HG03457 (cell line): ENCODE measurements around the gene GALNT9.

Source experiments
- ATAC-seq: cut with Tn5 transposase; IDR thresholded peaks from one replicate; pipeline ENCODE4 v1.9.1; 2021; ENCODE audit warnings: moderate number of reproducible peaks; ENCODE audit not compliant: unreplicated experiment

GALNT9 gene

GRCh38 chr12:132344601-132345000, 15.2 kb upstream of the GALNT9 start:
- no peak for ATAC-seq

- ATAC-seq: no peak
Measured at GRCh38 chr12:132344181-132344580, 14.8 kb upstream of the GALNT9 start.

GRCh38 chr12:132343294-132344004, 14.1 kb upstream of the GALNT9 start:
- no peak for ATAC-seq

- ATAC-seq: no peak
Measured at GRCh38 chr12:132342251-132343227, 13.2 kb upstream of the GALNT9 start.

DNA sequence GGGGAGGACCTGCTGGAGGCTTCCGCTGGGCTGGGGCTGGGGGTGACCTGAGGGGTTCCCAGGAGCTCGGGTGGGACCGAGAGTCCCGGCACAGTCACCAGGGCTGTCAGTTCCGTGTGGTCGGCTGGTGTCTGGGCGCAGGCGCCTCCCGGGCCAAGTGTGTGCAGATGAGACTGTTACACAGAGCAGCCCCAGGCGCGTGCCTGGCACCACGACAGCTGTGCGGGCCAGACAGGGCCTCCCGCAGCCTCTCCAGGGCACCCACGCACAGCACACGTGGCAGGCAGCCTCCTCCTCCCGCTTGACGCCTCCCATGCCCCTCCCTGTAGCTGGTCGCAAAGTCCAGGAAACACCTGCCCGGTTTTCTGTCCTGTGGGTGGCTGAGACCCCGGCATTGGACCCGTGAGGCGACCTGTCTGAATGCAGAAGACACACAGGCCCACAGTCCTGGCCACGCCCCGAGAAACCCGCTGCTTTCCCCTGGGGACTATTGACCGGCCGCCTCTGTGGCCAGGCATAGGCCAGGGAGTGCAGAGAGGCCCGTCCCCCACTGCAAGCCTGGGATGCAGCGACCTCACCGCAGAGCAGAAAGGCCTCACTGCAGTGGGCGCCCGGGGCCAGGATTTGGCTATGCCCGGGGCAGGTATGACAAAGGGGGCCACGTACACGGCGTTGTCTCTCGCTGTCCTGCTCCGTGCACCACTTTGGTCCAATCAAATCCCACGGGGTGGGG, 12.1 kb upstream of the GALNT9 start:
- ATAC-seq: no peak

- no peak for ATAC-seq
Measured at GRCh38 chr12:132340266-132341035, 11.1 kb upstream of the GALNT9 start.

- no peak for ATAC-seq
Measured at GRCh38 chr12:132339856-132340255, 10.5 kb upstream of the GALNT9 start.

GRCh38 chr12:132338781-132339180, 9.4 kb upstream of the GALNT9 start:
- no peak for ATAC-seq

- ATAC-seq: no peak
Measured at GRCh38 chr12:132338311-132338710, 8.9 kb upstream of the GALNT9 start.

DNA sequence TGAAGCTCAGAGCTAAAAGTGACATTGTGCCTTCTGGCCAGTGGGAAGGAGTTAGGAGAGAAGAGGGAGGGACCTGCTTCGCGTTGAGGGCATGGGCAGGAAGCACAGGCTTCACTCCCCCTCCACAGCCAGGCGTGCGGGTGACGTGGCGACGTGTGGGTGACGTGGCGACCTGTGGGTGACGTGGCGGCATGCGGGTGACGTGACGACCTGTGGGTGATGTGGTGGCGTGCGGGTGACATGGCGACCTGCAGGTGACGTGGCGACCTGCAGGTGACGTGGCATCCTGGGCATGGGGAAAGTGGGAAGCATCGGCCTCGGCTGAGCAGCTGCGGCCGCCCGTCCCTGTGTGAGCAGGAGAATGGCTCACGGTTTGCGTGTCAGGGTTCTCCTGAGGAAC, 8.2 kb upstream of the GALNT9 start:
- no peak for ATAC-seq

DNA sequence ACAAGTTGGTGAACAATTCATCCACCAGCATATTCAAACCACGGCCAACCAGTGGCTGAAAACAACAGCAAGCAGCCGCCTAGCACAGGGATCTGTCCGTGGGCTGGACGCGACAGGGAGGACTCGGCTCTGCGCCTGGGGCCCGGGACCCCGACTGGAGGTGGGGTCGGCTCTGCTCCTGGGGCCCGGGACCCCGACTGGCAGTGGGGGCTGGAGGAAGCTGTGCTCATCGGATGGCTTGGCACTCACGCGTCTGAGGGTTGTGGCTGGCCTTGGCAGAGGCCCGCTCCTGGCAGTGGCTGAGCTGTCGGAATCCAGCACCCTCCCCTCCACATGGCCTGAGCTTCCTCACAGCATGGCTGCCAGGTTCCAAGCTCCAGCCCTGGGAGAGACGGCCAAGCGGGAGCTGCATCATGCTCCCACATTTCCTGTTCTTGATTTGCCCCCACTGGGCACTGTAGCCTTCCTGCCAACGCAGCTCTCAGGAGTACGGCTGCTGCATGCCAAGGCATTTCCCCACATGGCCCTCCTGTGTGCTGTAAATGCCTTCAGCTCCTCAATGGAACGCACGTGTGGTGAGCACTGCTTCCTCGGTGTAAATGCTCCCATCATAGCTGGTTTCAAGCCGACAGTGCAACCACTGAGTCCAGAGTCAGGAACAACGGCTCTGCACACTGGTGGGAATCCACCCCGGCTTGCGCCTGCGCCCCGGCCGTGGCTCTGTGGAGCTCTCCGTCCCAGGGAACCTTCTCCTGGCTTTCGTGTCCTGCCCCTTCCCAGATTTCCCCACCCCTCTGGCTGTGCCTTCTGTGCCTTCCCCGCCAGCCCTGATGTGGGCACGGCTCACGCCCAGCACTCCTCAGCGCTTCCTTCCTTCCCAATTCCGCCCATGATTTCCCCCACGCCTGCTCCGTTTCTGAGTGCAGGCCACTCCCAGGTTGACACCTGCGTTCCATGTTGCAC, 7.3 kb upstream of the GALNT9 start:
- ATAC-seq: no peak

- ATAC-seq: no peak
Measured at GRCh38 chr12:132335179-132335756, 5.9 kb upstream of the GALNT9 start.

GRCh38 chr12:132333766-132334165, 4.4 kb upstream of the GALNT9 start:
- ATAC-seq: no peak

DNA sequence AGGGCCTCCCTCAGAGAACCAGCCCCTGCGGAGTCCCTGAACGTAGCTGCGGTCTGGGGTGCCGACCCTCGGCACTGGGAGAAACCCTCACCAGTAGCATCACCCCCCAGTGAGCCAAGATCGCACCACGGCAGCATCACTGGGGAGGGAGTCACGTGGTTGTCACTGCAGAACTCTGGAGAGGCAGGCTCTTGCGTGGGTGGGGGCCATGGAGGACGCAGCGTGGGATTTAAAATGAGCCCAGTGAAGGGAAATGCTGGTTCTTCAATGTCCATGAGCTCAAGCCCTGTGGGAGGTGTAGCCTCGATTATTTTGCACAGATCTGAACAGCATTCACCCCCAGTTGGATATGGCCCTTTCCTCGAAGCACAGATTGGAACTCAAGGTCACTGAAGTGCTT, 3.9 kb upstream of the GALNT9 start:
- no peak for ATAC-seq

DNA sequence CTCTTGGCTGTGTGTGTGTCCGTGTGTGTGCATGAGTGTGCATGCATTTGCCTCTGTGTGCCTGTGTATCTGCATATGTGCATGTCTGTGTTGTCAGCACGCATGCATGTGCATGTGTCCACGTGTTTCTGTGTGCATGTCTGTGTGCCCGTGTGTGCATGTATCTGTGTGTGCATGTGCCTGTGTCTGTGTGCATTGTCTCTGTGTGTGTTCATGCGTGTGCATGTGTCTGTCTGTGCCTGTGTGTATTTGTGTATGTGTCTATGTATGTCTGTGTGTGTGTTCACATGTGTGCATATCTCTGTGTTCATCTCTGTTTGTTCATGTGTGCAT, 1.1 kb upstream of the GALNT9 start:
- no peak for ATAC-seq

DNA sequence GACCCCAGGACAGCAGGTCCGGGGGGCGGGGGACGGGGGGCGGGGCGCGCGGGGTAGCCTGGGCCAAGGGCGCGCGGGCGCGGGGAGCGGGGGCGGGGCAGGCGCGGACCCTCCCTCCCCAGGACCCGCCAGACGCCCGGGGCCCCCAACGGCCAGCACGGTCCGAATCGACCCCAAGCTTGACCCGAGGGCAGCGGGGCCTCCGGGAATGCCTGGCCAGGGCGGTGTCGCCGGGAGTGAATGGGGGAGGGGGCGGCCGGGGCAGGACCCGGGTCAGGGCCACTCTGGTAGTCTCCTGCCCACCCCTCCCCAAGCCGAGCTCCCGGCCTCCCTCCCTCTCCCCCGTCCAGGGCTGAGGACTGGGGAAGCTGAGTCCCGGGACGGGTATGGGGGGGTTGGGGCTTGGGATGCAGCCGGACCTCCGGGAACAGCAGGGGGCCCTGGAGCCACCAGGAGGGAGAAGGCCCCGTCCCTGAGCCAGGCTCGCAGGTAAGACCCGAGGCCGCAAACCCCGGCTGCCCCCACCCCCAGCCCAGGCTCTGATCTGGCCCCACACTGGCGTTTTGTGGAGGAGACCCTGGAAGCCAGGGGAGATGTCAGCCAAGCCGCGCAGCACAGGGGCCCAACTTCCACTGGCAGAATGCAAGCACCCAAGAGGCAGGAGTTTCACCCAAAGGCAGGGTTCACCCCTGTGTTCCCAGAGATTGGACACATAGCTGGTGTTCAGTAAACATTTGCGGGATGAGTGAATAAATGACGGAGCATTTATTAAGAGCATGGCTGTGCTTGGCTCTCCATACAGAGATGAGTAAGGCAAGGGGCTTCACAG, 545 bp upstream of the GALNT9 start:
- no peak for ATAC-seq

- ATAC-seq: no peak
Measured at GRCh38 chr12:132328282-132329029, 933 bp downstream of the GALNT9 start.
